ENCODE results near the gene ADAMTSL2.

ADAMTSL2 gene

DNA sequence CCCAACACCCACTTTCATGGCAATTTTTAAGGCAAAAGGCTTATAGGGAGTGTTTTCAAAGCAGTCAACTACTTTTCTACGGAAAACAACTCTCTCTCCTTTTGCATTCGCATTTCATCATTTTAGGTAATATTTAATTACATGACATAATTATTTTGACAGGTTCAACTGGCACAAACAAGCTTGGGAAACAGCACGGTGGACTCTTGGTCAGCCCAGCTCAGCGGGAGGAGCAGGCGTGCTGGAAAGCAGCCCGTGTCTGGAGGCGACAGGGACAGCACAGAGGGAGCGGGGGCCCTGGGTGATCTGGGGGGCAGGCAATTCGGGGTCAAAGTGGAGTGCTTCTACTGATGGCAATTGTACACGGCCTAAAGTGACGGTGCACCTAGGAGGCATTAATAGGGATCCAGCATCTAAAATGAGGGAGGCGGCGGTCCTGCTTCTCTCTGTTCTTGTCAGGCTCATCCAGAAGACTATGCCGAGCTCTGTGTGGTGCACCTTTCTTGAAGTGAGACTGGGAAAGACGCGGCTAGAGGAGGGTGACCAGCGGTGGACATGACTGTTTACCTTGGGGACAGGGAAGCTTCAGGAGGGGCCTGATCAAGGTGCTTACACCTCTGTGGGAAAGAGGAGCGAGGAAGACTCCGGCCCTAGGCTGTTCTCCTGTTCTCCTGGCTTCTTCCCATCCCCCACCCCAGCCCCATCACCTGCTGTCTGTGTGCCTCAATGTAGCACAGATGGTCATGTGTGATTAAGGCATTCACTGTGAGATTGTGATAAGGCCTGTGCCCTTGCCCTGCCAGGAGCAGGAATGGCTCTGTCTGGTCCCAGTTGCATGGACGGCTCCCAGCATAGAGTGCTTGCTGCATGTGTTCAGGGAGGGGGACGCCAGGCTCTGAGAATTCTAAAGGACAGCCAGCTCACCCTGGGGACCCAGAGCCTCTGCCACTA lies 13.1 kb upstream of the ADAMTSL2 start:
- H3K27ac ChIP-seq = no peak overlapping the region
- TF ChIP-seq ZFX (IDR thresholded peaks at IDR 0.05) (no peak), CTCF (conservative IDR thresholded peaks at IDR 0.05) (no peak)

DNA sequence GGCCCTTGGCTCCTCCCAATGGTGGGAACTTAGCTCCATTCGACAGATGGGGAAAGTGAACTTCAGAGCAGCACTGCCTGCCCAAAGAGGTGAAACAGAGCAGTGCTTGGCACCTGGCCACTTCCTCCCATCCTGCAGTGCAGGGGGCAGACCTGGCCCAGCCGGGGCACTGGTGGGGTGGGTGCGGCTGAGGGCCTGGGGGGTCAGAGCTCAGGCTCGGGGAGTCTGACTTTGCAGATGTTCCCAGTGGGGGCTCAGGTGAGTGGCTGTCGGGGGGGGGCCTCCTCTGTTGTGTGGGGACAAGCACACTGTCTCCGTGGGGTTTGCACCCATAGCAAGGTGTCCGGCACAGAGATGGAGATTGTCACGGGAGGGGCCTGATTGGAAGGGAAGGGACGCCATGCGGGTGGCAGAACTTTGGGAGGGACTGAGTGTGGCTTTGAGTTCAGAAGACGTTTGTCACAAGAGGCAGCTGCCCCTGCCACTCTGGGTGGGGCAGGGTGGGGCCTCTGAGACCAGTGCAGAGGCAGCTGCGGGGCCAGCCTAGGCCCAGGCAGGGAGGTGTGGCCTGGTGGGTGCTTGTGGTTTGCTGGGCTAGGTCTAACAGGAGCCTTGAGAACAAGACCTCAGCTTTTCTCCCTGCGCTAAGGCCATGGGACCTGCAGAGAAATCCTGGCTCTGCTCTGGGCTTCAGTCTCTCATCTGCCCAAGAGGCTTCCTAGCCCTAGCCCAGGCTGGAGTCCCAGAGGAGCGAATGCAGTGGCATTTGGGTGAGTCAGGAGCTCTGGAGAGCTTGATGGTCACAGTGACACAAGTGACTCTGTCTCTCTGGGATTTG lies 12.2 kb upstream of the ADAMTSL2 start:
- TF ChIP-seq ZFX (IDR thresholded peaks at IDR 0.05) (no peak), CTCF (conservative IDR thresholded peaks at IDR 0.05) (no peak)
- H3K27ac ChIP-seq = no peak overlapping the region

DNA sequence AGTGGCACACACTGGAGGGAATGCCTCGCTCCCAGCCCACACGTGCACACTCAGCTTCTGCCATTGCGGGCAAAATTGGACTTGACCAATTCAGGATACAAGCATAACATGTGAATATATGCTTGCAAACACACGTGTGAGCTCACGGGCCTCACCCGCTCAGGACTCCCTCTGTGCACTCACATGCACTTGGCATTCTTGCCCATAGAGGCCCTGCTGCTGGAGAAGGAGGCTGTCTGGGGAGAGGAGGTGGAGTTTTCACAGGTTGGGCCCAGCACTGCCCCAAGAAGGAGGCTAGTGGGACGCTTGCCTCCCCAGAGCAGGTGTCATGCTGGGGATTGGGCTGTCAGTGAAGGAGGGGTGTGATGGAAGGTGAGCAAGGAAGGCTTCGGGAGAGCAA lies 11.4 kb upstream of the ADAMTSL2 start:
- TF ChIP-seq ZFX (IDR thresholded peaks at IDR 0.05) (no peak), CTCF (conservative IDR thresholded peaks at IDR 0.05) (no peak)

GRCh38 chr9:133524146-133524545 lies 10.4 kb upstream of the ADAMTSL2 start:
- no peak overlapping the region for H3K27ac ChIP-seq
- TF ChIP-seq CTCF (conservative IDR thresholded peaks at IDR 0.05) (no peak), ZFX (IDR thresholded peaks at IDR 0.05) (no peak)

More for the DNA sequence above, 11.4 kb upstream of the ADAMTSL2 start:
- H3K27ac ChIP-seq = no peak overlapping the region

DNA sequence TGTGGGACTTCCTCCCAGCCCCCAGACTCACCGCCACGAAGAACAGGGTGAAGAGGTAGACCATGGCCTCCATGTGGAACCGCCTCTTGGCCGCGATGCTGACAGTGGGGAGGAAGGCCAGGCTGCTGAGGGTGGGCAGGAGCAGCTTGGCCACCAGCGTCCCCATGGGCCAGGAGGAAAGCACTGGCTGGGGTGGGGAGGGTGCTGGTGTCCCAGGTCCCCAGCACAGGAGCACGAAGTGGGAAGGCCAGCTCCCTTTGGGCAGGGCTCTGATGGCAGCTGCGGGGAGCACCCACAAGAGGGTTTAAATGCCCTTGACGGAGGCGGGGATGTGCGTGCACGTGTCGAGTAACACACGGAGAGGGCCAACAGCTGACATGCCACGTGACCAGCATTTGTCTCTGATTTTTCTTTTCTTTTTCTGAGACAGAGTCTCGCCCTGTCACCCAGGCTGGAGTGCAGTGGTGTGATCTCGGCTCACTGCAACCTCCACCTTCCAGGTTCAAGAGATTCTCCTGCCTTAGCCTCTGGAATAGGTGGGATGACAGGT lies 9.8 kb upstream of the ADAMTSL2 start, which contains the start of gene MYMK:
TSS of gene MYMK (minus strand) at position 281 of the 550 bp plus-strand sequence. CDS start at position 166, 115 bp downstream.
- TF ChIP-seq CTCF (conservative IDR thresholded peaks at IDR 0.05) = no peak
- no peak for TF ChIP-seq ZFX (IDR thresholded peaks at IDR 0.05)
- no peak within 1 kb of the TSS for H3K27ac ChIP-seq

GRCh38 chr9:133525677-133526076 lies 8.8 kb upstream of the ADAMTSL2 start:
- TF ChIP-seq CTCF (conservative IDR thresholded peaks at IDR 0.05) = no peak
- TF ChIP-seq ZFX (IDR thresholded peaks at IDR 0.05) = no peak
- H3K27ac ChIP-seq = no peak overlapping the region
